Upper lobe of left lung (tissue), 4 donors: ENCODE results near the gene LBH.

Experiments used
- POLR2A ChIP-seq, 4 donors: fragments of 450-650 bp; IDR thresholded peaks; one replicate each; pipeline ENCODE4 v1.5.1; 2016 to 2017; ENCODE audit warnings: antibody characterized with exemption in 4 of 4, mild to moderate bottlenecking in 2 of 4
- POLR2AphosphoS5 ChIP-seq, 2 donors: sonication (generic); formaldehyde crosslinking; IDR thresholded peaks; one replicate each; pipeline ENCODE4 v1.5.1; 2017; ENCODE audit warnings: antibody characterized with exemption in 2 of 2
- TF ChIP-seq, protein P1 (sequence below), 6 experiments: fragments of 450-650 bp in 4 of 6; fragments of 200-600 bp in 2 of 6; sonication (generic) in 2 of 6; IDR thresholded peaks; one replicate each; pipeline ENCODE4 v1.5.1; 2016 to 2019; ENCODE audit warnings: antibody characterized with exemption in 6 of 6

DNA sequence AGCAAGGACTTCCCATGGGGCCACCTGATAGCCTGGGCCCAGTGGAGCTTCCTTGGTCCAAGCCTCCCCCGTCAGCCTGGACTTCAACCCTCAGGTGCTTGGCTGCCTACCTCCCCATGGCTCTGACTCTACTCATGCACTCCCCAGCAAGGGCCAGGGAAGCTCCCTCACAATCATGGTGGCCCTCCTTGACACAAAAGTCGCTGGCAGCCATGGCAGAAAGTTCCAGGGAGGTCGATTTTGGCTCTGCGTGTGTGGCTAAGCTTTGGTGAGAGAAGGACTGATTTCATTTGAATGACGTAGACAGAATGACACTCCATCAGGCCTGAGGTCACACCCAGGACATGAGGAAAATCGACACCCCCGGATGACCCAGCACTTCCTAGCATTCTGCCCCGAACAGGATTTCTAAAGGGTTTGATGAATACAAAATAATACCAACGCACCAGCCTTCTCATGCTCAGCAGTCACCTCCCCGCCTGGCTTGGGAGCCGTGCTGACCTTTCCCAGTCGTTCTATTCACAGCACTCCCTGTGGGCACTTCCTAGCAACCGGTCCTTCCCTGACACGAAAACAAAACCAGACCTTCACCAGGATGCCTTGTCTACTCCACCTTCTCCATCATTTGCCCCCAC, 52.7 kb downstream of the LBH start:
- TF ChIP-seq, protein P1, sequence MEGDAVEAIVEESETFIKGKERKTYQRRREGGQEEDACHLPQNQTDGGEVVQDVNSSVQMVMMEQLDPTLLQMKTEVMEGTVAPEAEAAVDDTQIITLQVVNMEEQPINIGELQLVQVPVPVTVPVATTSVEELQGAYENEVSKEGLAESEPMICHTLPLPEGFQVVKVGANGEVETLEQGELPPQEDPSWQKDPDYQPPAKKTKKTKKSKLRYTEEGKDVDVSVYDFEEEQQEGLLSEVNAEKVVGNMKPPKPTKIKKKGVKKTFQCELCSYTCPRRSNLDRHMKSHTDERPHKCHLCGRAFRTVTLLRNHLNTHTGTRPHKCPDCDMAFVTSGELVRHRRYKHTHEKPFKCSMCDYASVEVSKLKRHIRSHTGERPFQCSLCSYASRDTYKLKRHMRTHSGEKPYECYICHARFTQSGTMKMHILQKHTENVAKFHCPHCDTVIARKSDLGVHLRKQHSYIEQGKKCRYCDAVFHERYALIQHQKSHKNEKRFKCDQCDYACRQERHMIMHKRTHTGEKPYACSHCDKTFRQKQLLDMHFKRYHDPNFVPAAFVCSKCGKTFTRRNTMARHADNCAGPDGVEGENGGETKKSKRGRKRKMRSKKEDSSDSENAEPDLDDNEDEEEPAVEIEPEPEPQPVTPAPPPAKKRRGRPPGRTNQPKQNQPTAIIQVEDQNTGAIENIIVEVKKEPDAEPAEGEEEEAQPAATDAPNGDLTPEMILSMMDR (IDR thresholded peaks at IDR 0.05): no peak
- no peak for TF ChIP-seq POLR2A (IDR thresholded peaks at IDR 0.05)
- TF ChIP-seq POLR2AphosphoS5 (IDR thresholded peaks at IDR 0.05): no peak
